Activated naive CD4-positive, alpha-beta T cell treated with anti-CD3 and anti-CD28 coated beads, Interleukin-2, amount 10 ng/mL, durations not matched to agents 7 days and 5 days (primary cell): ENCODE measurements around the gene BORCS5.

Experiments
- CTCF ChIA-PET: fragments of 350-600 bp; sonication (Branson Sonifier 250); formaldehyde crosslinking; loops from one replicate; lab custom pipeline; 2021; ENCODE audit warnings: antibody characterized with exemption; lab: Charles Lee
- DNase-seq: peaks from one replicate; pipeline ENCODE4 v3.0.0-alpha.2; 2020
- H3K27ac Mint-ChIP-seq: one replicate; pipeline ENCODE4 v1.8.0; 2021; ENCODE audit warnings: mild to moderate bottlenecking, moderate library complexity, mixed read lengths
- H3K27me3 Mint-ChIP-seq: one replicate; pipeline ENCODE4 v1.8.0; 2021; ENCODE audit warnings: mild to moderate bottlenecking, mixed read lengths
- H3K36me3 Mint-ChIP-seq: one replicate; pipeline ENCODE4 v1.8.0; 2021; ENCODE audit warnings: mixed read lengths
- H3K4me1 Mint-ChIP-seq: one replicate; pipeline ENCODE4 v1.8.0; 2021; ENCODE audit warnings: mixed read lengths
- H3K4me3 Mint-ChIP-seq: one replicate; pipeline ENCODE4 v1.8.0; 2021; ENCODE audit warnings: mild to moderate bottlenecking, moderate library complexity, mixed read lengths
- H3K9me3 Mint-ChIP-seq: one replicate; pipeline ENCODE4 v1.8.0; 2021; ENCODE audit warnings: mixed read lengths

The BORCS5 gene

DNA sequence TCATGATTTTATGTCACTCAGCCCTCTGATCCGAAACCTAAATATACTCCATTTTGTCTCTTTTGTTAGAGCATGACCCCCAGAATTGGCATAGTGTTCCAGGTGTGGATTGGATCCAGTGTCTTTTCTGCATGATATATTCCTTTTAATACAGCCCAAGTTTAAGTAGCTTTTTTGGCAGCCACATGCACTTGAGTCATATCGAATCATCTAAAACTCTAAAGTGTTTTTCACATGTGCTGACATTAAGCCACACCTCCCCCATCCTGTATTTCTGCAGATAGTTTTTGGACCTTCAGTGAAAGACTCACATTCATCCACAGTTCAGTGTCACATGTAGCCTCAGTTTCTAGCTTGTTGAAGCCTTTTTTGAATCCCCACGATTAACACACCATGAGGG, 30.6 kb downstream of the BORCS5 start:
- H3K27me3 Mint-ChIP-seq: no peaks in the 10 kb centered on the region
- no peak overlapping the region for H3K4me3 Mint-ChIP-seq
- no peak for DNase-seq
- peak overlapping the region; percentile 42 for H3K27ac Mint-ChIP-seq
- peaks cover 5% of the 10 kb centered on the region for H3K9me3 Mint-ChIP-seq
- peaks cover 45% of the 10 kb centered on the region for H3K36me3 Mint-ChIP-seq
- CTCF ChIA-PET: interaction anchor here (1.2 kb wide), 2 partner anchors 13 to 348 kb away, joined by 3 to 4 read pairs; no protein-coding TSS in a partner anchor
- H3K4me1 Mint-ChIP-seq: peaks cover 43% of the 10 kb centered on the region

DNA sequence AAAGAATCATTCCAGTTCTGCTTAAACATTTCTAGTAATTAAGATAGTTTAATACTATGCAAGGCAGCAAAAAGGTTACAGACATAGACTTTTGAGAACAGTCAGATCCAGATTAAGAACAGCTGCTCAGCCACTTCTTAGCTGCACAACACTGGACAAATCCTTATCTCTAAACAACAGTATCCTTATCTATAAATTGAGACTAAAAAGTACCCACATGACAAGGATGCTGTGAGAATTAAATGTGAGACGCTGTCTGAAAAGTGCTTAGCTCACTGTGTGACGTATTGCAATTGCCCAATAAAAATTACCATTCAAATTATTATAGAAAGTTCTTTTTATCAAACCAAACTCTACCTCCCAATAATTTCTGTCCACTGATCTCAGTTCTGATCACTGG, 35.5 kb downstream of the BORCS5 start:
- CTCF ChIA-PET: interaction anchor here (0.6 kb wide), 1 partner anchor 264 kb away, joined by 4 read pairs; no protein-coding TSS in a partner anchor
- DNase-seq: no peak
- H3K27ac Mint-ChIP-seq: no peak overlapping the region
- H3K4me1 Mint-ChIP-seq: peaks cover 8% of the 10 kb centered on the region
- no peaks in the 10 kb centered on the region for H3K9me3 Mint-ChIP-seq
- no peaks in the 10 kb centered on the region for H3K27me3 Mint-ChIP-seq
- no peak overlapping the region for H3K4me3 Mint-ChIP-seq
- peaks cover 36% of the 10 kb centered on the region for H3K36me3 Mint-ChIP-seq

DNA sequence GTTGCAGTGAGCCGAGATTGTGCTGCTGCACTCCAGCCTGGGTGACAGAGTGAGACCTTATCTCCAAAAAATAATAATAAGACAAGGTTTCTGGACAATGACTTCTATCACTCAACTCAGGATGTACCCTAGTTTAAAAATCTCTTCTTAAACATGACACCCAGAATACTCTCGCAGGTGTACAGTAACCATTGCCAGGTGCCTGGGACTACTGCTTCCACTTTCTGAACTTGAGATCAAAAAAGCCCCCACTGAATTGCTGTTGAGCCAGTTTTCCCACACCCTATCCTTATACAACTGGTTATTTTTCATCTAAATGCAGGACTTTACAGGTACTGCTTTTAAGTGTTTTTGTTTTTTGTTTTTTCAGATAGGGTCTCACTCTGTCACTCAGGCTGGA, 36.3 kb downstream of the BORCS5 start:
- Mint-ChIP-seq H3K4me3 (no peak overlapping the region), H3K9me3 (no peaks in the 10 kb centered on the region), H3K36me3 (peaks cover 36% of the 10 kb centered on the region), H3K4me1 (peaks cover 3% of the 10 kb centered on the region), H3K27ac (no peak overlapping the region), H3K27me3 (no peaks in the 10 kb centered on the region)
- CTCF ChIA-PET: no interaction called here
- no peak for DNase-seq

DNA sequence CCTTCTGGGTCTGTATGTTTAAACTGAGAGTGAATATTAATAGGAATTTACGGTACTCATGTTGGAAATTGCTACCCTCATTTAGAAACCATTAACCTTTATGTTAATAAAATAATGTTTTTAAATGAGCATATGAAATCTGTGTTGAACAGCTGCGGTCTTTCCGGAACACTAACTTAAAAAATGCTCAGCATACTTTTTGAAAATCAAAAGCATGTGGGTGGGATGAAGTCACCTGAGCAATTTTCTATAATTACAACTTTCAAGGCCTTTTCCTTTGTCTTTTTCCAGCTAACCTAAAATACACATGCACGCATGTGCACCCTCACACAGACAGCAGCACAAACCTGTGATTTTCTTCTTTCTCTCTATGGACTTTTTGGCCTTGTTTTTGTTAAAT, 39.8 kb downstream of the BORCS5 start:
- CTCF ChIA-PET: no interaction called here
- Mint-ChIP-seq H3K9me3 (no peaks in the 10 kb centered on the region), H3K27me3 (no peaks in the 10 kb centered on the region), H3K36me3 (peaks cover 27% of the 10 kb centered on the region), H3K27ac (no peak overlapping the region), H3K4me3 (no peak overlapping the region), H3K4me1 (peaks cover 2% of the 10 kb centered on the region)
- DNase-seq: no peak

DNA sequence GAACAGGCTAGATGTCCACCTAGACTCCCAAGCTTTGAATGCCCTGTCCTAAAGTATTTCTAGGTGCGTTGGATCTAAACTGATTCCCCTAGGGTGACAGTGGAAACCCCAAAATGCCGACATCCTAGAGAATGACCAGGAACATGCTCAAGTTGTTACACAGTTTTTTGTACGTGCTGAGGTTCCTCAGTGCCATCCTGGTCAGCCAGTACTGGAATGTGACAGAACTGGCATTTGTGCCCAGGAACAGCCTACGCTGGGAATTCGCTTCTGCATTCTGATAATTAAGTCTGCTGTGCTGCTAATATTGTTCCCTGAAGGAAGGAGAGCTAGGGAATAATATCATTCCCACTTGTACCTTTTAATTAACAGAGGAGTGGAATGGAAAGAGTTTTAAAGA, 40.3 kb downstream of the BORCS5 start:
- no peak for DNase-seq
- Mint-ChIP-seq H3K4me3 (no peak overlapping the region), H3K9me3 (no peaks in the 10 kb centered on the region), H3K27ac (no peak overlapping the region), H3K27me3 (no peaks in the 10 kb centered on the region), H3K36me3 (peaks cover 29% of the 10 kb centered on the region), H3K4me1 (peaks cover 2% of the 10 kb centered on the region)
- CTCF ChIA-PET: interaction anchor here (0.7 to 1.8 kb wide), 2 partner anchors 11 to 78 kb away, joined by 4 read pairs; no protein-coding TSS in a partner anchor

DNA sequence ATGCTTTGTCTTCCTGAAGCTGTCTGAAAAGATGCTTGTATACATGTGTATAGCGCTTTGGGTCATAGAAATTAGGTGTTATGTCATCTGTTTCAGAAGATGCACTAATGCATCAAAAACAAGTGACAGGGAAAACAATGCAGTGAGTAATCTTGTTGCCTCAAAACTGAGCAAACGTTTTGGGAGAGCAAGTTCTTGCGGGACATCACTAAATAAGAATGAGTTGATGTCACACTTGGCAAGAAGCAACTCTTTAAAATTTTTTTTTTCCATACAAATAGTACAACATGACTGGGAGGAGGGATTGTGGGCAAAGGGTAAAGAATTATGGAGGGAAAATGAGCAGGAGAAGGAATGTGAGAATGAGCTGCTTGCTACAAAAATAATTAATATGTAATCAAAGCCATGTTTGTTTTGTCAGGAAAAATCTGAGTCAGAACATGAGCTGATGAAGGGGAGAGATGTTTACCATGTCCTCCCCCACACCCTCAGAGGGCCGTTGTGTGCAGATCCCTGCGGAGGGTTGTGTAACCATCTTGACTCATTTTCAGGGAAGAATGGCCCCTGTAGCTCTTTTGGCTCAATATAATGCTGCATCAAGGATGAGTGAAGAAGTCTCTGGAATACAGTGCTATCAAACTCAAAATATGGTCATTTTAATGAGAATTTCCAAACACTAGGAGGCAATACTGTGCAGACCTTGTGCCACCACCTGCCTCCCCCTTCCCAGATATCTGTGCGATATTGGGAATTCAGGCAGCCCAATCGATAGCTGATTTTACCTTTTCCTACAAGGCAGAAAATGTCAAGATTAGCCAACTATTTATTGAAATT, 41.4 kb downstream of the BORCS5 start:
- Mint-ChIP-seq H3K4me1 (peaks cover 6% of the 10 kb centered on the region), H3K27me3 (no peaks in the 10 kb centered on the region), H3K27ac (no peak overlapping the region), H3K4me3 (no peak overlapping the region), H3K36me3 (peaks cover 30% of the 10 kb centered on the region), H3K9me3 (no peaks in the 10 kb centered on the region)
- DNase-seq: no peak
- CTCF ChIA-PET: interaction anchor here (0.8 to 1.8 kb wide), 5 partner anchors 9 to 77 kb away, joined by 3 to 4 read pairs (median 4); no protein-coding TSS in a partner anchor

DNA sequence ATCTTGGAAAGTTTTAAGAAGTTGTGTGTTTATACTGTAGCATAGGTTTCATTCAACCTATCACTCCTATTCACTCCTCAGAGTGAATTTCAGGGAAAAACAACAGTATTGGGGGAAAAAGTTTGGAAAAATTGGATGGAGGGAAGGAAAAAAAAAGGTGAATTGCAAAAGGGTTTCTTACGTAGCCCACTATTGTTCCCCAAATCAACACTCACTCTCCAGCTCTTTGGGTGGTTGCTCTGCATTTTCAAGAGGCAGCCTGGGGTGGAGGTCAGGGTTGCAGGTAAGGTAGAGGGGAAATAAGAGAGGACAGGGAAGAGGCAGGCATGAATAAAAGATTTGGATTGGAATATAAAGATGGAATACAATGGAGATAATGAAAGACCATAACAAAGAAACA, 42.3 kb downstream of the BORCS5 start:
- CTCF ChIA-PET: interaction anchor here (0.9 to 1.8 kb wide), 3 partner anchors 19 to 306 kb away, joined by 3 to 4 read pairs (median 4); no protein-coding TSS in a partner anchor
- no peak for DNase-seq
- Mint-ChIP-seq H3K4me1 (peaks cover 15% of the 10 kb centered on the region), H3K27me3 (no peaks in the 10 kb centered on the region), H3K36me3 (peaks cover 35% of the 10 kb centered on the region), H3K27ac (no peak overlapping the region), H3K9me3 (no peaks in the 10 kb centered on the region), H3K4me3 (no peak overlapping the region)

DNA sequence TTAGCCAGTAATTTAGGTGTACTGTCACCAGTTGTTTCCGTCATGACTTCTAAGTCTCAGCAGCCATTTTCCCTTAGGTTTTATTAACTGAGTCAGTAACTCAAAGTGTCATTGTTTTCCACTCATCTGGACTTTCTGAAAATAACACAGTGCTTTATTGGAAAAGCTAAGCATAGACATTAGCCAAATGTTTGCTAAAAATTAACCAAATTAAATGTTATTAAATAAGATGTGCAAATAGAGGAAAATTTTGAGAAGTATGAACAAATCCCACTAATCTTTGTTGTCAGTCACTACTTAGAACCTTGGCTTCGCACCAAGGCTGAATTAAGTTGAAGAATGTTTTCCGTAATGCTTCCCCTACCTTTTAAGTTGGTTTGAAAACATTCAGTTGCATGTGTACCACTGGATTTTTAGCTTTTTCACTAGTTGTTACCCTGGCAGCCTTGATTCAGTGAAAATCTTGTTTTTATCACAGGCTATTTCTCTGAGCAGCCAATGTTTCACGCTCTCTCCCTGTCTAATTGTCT, 43.0 kb downstream of the BORCS5 start:
- no peak overlapping the region for H3K27ac Mint-ChIP-seq
- H3K9me3 Mint-ChIP-seq: no peaks in the 10 kb centered on the region
- CTCF ChIA-PET: interaction anchor here (0.9 to 1.2 kb wide), 2 partner anchors 19 to 305 kb away, joined by 3 to 4 read pairs; no protein-coding TSS in a partner anchor
- H3K4me1 Mint-ChIP-seq: peaks cover 17% of the 10 kb centered on the region
- no peak for DNase-seq
- H3K4me3 Mint-ChIP-seq: no peak overlapping the region
- H3K27me3 Mint-ChIP-seq: no peaks in the 10 kb centered on the region
- peaks cover 37% of the 10 kb centered on the region for H3K36me3 Mint-ChIP-seq

DNA sequence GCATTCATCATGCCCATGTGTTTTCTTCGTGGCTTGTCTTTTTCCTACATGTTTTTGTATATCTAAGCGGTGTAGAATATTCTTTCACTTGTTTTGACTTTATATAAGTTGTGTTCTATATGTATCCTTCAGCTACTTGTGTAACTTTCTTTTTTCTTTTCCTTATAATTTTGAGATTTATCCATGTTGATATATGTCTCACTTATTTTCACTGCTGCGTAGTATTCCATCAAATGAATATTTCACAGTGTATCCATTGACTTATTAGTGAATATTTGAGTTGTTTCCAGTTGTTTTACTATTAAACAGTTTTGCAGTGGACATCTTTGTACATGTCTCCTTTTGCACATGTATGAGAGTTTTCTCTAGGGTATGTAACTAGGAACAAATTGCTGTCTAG, 43.9 kb downstream of the BORCS5 start:
- no peak overlapping the region for H3K4me3 Mint-ChIP-seq
- H3K27ac Mint-ChIP-seq: no peak overlapping the region
- no peak for DNase-seq
- peaks cover 35% of the 10 kb centered on the region for H3K36me3 Mint-ChIP-seq
- H3K9me3 Mint-ChIP-seq: no peaks in the 10 kb centered on the region
- CTCF ChIA-PET: no interaction called here
- H3K27me3 Mint-ChIP-seq: no peaks in the 10 kb centered on the region
- H3K4me1 Mint-ChIP-seq: peaks cover 17% of the 10 kb centered on the region

DNA sequence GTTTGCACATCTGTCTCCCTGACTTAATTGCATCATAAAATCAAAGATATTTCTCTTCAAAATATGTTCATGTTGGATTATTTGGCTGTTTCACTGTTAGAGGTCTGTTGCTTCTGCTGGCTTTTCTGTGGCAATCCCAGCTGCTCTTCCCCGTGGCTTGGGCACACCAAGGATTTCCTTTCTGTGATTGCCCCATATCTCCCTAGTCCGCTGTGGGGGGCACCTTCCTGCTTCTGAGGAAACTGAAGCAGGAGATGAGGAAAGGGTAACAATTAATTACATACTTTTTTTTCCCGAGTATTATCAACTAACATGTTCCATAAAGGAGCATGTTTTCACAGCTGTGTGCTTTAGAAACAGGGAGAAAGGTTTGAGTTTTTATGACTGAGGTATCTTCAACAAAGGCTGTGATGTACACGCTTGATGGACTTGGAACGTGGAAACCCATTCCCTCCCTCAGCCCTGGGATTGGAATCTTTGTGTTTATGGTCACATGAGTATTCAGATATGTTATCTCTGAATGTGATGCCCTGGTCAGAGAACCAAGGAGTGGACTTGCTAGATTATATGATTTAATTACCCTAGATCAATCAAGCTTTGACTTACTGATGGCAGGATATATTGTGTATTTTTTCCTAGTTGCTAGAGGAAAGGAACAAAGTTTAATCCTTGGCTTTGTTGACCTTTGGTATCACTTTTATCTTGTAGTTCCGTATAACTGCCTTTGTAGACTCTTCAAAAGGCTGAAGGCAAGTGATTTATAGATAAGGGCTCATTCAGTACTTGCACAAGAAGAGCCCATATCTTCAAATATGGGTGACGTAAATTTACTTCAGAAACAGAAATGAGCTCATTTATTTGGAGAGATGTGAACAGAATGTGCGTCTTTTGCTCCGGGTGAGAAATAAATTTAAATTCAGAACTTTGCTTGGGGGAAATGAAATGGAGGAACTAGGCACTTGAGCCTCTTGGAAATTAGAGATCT, 46.7 kb downstream of the BORCS5 start:
- no peak overlapping the region for H3K27ac Mint-ChIP-seq
- peaks cover 26% of the 10 kb centered on the region for H3K36me3 Mint-ChIP-seq
- no peak overlapping the region for H3K4me3 Mint-ChIP-seq

DNA sequence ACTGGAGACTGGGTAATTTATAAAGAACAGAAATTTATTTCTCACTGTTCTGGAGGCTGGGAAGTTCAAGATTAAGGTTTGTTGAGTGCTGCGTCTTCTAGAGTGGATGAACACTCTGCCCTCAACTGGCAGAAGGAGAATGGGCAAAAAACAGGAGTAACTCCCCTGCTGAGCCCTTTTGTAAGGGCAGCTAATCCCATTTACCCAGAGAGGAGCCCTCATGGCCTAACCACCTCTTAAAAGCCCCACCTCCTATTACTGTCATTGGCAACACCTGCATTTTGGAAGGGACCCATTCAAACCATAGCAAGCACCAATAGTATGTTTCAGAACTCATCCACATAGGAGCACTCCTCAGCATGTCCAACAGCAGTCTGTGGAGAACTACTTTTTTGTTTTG, 47.4 kb downstream of the BORCS5 start:
- H3K4me3 Mint-ChIP-seq: no peak overlapping the region
- peaks cover 27% of the 10 kb centered on the region for H3K36me3 Mint-ChIP-seq
- H3K27me3 Mint-ChIP-seq: no peaks in the 10 kb centered on the region
- no peak for DNase-seq
- peaks cover 30% of the 10 kb centered on the region for H3K4me1 Mint-ChIP-seq
- CTCF ChIA-PET: interaction anchor here (0.8 kb wide), 1 partner anchor 14 kb away, joined by 4 read pairs; no protein-coding TSS in a partner anchor
- no peaks in the 10 kb centered on the region for H3K9me3 Mint-ChIP-seq
- no peak overlapping the region for H3K27ac Mint-ChIP-seq

More for the DNA sequence above, 46.7 kb downstream of the BORCS5 start:
- no peak for DNase-seq
- peaks cover 24% of the 10 kb centered on the region for H3K4me1 Mint-ChIP-seq
- H3K27me3 Mint-ChIP-seq: no peaks in the 10 kb centered on the region
- H3K9me3 Mint-ChIP-seq: no peaks in the 10 kb centered on the region
- CTCF ChIA-PET: interaction anchor here (0.7 to 0.9 kb wide), 3 partner anchors 9 to 70 kb away, joined by 3 to 4 read pairs (median 3); no protein-coding TSS in a partner anchor

DNA sequence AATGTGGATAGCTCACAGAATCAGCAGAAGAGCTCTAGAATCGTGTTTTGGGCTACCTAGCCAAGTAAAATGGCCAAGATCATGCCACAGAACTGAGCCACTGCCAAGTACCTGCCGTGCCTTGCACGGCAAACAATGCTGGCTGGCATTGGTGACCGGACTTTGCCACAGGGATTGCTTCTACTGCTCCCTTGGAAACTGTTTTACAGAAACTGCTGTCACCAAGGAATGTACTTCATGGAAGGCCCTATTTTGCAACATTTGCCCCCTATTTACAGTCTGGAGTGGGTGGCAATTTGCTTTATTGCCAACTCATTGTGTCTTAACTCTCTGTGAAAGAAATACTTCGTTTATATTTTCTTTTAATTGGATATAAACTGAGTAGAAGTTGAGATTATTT, 49.0 kb downstream of the BORCS5 start:
- peaks cover 28% of the 10 kb centered on the region for H3K36me3 Mint-ChIP-seq
- H3K27me3 Mint-ChIP-seq: no peaks in the 10 kb centered on the region
- H3K4me1 Mint-ChIP-seq: peaks cover 30% of the 10 kb centered on the region
- no peak overlapping the region for H3K27ac Mint-ChIP-seq
- peaks cover 4% of the 10 kb centered on the region for H3K9me3 Mint-ChIP-seq
- no peak overlapping the region for H3K4me3 Mint-ChIP-seq
- CTCF ChIA-PET: interaction anchor here (1.9 kb wide), 1 partner anchor 20 kb away, joined by 5 read pairs; no protein-coding TSS in a partner anchor
- no peak for DNase-seq

DNA sequence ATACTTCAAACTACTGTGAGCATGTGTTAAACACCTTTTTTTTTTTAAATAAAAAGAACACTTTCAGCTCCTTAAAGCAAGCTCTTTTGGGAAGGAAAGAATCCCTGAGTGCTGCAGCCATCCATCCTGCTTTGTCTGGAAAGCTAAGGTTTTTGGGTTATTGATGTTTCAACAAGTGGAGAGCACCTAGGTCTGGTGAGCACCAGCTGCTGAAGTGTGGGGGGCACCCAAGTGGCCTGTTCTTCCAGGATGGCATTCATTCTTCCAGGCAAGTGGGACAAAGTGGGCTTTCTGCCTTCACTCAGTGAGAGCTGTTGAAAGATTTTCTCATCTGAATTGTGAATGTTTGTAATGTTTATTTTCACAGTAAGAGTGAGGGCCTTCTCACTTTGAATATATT, 49.9 kb downstream of the BORCS5 start:
- Mint-ChIP-seq H3K4me3 (no peak overlapping the region), H3K9me3 (peaks cover 8% of the 10 kb centered on the region), H3K4me1 (peaks cover 30% of the 10 kb centered on the region), H3K27ac (no peak overlapping the region), H3K36me3 (peaks cover 32% of the 10 kb centered on the region), H3K27me3 (no peaks in the 10 kb centered on the region)
- no peak for DNase-seq
- CTCF ChIA-PET: interaction anchor here (0.7 to 1.9 kb wide), 2 partner anchors 8 to 21 kb away, joined by 4 to 5 read pairs; no protein-coding TSS in a partner anchor
